Neuronal stem cell (in vitro differentiated cells): ENCODE results near the gene AFTPH.
A peak's percentile ranks its signal among the peaks of the same experiment; 100 is the strongest.

ENCODE experiments used
- DNase-seq: peaks from one replicate; pipeline ENCODE4 v3.0.0-alpha.2; 2013; ENCODE audit warnings: low spot score
- H2AFZ ChIP-seq: one replicate; pipeline ENCODE4 v1.6.1; 2013; ENCODE audit warnings: mild to moderate bottlenecking, low read length, inconsistent platforms
- H2AK5ac ChIP-seq: 2 replicates; pipeline ENCODE4 v1.6.1; 2013; ENCODE audit warnings: low read depth, mild to moderate bottlenecking, inconsistent platforms, low read length, moderate library complexity, mixed read lengths
- H2BK120ac ChIP-seq: 2 replicates; pipeline ENCODE4 v1.6.1; 2013; ENCODE audit warnings: low read depth, mild to moderate bottlenecking, inconsistent platforms, low read length, moderate library complexity, mixed read lengths
- H2BK12ac ChIP-seq: one replicate; pipeline ENCODE4 v1.6.1; 2013; ENCODE audit warnings: low read length, inconsistent platforms
- H2BK15ac ChIP-seq: 2 replicates; pipeline ENCODE4 v1.6.1; 2013; ENCODE audit warnings: mild to moderate bottlenecking, low read length, inconsistent platforms, mixed read lengths
- H2BK5ac ChIP-seq: one replicate; pipeline ENCODE4 v1.6.1; 2013; ENCODE audit warnings: inconsistent platforms, mild to moderate bottlenecking, low read length, moderate library complexity
- H3K14ac ChIP-seq: one replicate; pipeline ENCODE4 v1.6.1; 2013; ENCODE audit warnings: low read length, inconsistent platforms
- H3K18ac ChIP-seq: 2 replicates; pipeline ENCODE4 v1.6.1; 2013; ENCODE audit warnings: low read length, inconsistent platforms
- H3K23ac ChIP-seq: 2 replicates; pipeline ENCODE4 v1.6.1; 2013; ENCODE audit warnings: low read depth, mild to moderate bottlenecking, mixed read lengths, low read length, inconsistent platforms; ENCODE audit not compliant: poor library complexity
- H3K27ac ChIP-seq: replicated peaks from 3 replicates; pipeline ENCODE4 v1.5.1; 2013; ENCODE audit warnings: low read length, inconsistent platforms
- H3K27me3 ChIP-seq, 3 experiments: 2 replicates each; pipeline ENCODE4 v1.6.1; 2013; ENCODE audit warnings: low read length in 3 of 3, mild to moderate bottlenecking in 2 of 3, inconsistent platforms in 1 of 3, low read depth in 1 of 3, mixed read lengths in 1 of 3, moderate library complexity in 1 of 3; ENCODE audit not compliant: control insufficient read depth in 3 of 3, insufficient read depth in 3 of 3
- H3K36me3 ChIP-seq, 2 donors: replicated peaks in 1 of 2; 2 replicates each; pipeline ENCODE4 v1.6.1; 2013; ENCODE audit warnings: low read length in 2 of 2; ENCODE audit not compliant: control insufficient read depth in 2 of 2, insufficient read depth in 2 of 2
- H3K4ac ChIP-seq: 2 replicates; pipeline ENCODE4 v1.6.1; 2013; ENCODE audit warnings: inconsistent platforms, mild to moderate bottlenecking, low read length, moderate library complexity
- H3K4me1 ChIP-seq, 2 donors: 1 replicate in 1 of 2; 2 replicates in 1 of 2; pipeline ENCODE4 v1.6.1; 2013; ENCODE audit warnings: low read length in 2 of 2, low read depth in 1 of 2; ENCODE audit not compliant: control insufficient read depth in 2 of 2, insufficient read depth in 1 of 2
- H3K4me2 ChIP-seq: one replicate; pipeline ENCODE4 v1.6.1; 2013; ENCODE audit warnings: mild to moderate bottlenecking, low read length, inconsistent platforms; ENCODE audit not compliant: insufficient read depth, poor library complexity, severe bottlenecking
- H3K4me3 ChIP-seq, 2 donors: 2 replicates each; pipeline ENCODE4 v1.5.1; 2013; ENCODE audit warnings: low read length in 2 of 2, mild to moderate bottlenecking in 2 of 2, inconsistent platforms in 1 of 2, moderate library complexity in 1 of 2
- H3K79me1 ChIP-seq: one replicate; pipeline ENCODE4 v1.6.1; 2013; ENCODE audit warnings: low read depth, mild to moderate bottlenecking, inconsistent platforms, low read length, moderate library complexity
- H3K9ac ChIP-seq: one replicate; pipeline ENCODE4 v1.6.1; 2013; ENCODE audit warnings: mild to moderate bottlenecking, low read depth, low read length, inconsistent platforms; ENCODE audit not compliant: poor library complexity
- H3K9me3 ChIP-seq, 2 donors: replicated peaks in 1 of 2; 2 replicates each; pipeline versions ENCODE3 to v1.6.1; 2013; ENCODE audit warnings: low read length in 2 of 2, mild to moderate bottlenecking in 2 of 2, inconsistent platforms in 1 of 2, low read depth in 1 of 2, mixed read lengths in 1 of 2, moderate library complexity in 1 of 2; ENCODE audit not compliant: control insufficient read depth in 2 of 2, insufficient read depth in 1 of 2
- H4K8ac ChIP-seq: one replicate; pipeline ENCODE4 v1.6.1; 2013; ENCODE audit warnings: low read depth, mild to moderate bottlenecking, inconsistent platforms, low read length, moderate library complexity
- H4K91ac ChIP-seq: one replicate; pipeline ENCODE4 v1.6.1; 2013; ENCODE audit warnings: low read length, low read depth, mild to moderate bottlenecking, inconsistent platforms; ENCODE audit not compliant: poor library complexity
- WGBS, 2 donors: extraction: QIAGEN DNeasy Blood & Tissue Kit; methylation state at CpG; one replicate each; pipeline ENCODE4 v1.1.7; 2013; ENCODE audit warnings: missing lambda C conversion rate in 2 of 2, mixed read lengths in 1 of 2; ENCODE audit not compliant: insufficient read length in 2 of 2, insufficient replicate concordance in 1 of 2; ENCODE audit errors: extremely low coverage in 2 of 2; 5-methylcytosine and 5-hydroxymethylcytosine counted together

AFTPH gene

DNA sequence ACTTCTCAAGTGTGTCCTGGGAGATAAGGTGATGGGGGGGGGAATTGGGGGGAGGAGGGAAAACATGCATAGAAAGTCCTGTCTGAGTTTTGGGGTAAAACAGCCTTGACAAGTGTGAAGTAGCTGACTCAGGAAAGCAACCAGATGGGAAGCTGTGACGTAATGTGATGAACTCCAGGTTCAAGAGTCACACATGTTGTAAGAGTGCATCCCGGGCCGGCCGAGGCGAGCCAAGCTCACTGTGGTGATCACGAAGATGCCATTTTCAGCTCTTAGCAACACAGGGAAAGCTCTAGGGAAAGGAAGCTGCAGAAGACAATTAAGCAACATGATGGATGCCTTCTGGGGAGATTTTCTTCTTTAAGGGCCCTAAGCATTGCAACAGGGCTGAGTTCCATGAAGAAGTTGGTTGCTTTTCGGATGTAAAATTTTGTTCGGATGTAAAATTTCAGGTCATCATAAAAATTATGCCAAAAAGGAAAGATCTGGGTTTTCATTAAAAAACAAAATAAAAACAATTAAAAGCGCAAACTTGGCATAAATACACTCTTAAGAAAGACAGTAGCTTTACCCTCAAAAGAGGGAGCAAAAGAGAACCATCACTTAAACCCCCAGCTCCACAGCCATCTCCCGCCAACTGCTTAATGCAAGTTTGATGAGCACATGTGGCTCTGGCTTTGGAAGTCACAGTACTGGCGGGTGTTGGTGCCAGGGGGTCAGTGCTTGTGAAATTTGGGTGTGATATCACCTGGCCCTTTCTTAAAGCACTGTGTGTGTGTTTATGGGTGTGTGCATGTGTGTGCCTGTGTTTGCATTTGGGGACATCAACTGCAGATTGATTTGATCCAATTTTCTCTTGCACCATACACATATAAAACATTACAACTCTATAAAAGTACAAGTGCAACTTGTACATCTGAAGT, 110.5 kb downstream of the AFTPH start:
- DNase-seq: no peak
- peaks cover 6% of the 10 kb centered on the region for H3K79me1 ChIP-seq
- peaks cover 17 to 25% of the 10 kb centered on the region in 2 donors for H3K4me1 ChIP-seq

DNA sequence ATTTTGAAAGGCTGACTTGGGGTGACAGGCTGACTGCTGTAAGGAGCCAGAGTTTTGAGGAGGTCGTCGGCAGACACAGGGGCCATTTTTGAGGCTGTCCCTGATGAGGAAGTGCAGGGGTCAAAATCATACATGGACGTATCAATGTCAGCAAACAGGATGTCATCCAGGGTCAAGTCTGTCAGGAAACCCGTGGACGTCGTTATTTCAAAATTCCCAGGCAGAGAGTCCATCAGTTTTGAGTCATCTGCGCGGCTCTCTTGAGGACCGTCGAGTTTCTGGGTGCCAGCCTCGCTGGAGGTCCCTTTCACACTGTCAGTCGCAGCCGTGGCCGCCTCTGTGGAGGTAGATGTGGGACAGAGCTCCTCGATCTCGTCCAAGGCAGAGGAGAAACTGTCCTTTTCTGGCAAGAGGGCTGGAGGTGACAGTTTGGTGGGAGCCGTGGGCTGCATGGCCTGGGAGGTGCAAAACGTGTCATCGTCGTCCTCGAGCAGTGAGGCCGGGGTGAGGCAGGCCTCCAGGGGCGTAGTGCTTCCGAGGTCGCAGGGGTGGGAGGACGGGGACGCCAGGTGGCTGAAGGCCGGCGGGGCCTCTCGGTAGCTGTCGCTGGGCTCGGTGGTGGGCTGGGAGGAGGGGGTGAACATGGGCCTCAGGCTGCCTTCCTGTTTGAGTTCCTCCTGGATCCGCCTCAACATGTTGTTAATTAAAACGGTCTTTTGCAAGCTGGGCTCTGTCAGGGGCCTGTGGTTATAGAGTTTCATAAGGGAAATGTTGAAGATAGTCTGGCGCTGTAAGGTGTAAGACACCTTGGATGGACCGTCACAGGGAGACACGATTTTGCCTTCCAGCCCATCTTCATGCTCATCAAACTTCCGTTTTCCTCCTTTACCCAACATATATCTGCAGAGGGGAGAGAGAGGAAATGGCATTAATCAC, 112.1 kb downstream of the AFTPH start:
- Histone ChIP-seq H3K4me2 (no peak overlapping the region), H2BK120ac (no peak overlapping the region), H3K14ac (no peak overlapping the region), H2AFZ (no peak overlapping the region), H3K9ac (no peak overlapping the region), H3K18ac (peak overlapping the region; percentile 18), H3K27ac (no peak overlapping the region), H2BK15ac (no peak overlapping the region), H4K8ac (no peak overlapping the region), H2AK5ac (no peak overlapping the region), H2BK5ac (peak overlapping the region; percentile 47), H3K79me1 (peaks cover 6% of the 10 kb centered on the region), H3K23ac (peak overlapping the region; percentile 70), H2BK12ac (no peak overlapping the region), H3K36me3 (peaks cover 19 to 44% of the 10 kb centered on the region in 2 donors), H4K91ac (no peak overlapping the region), H3K27me3 (no peaks in the 10 kb centered on the region), H3K4me1 (peaks cover 28 to 36% of the 10 kb centered on the region in 2 donors), H3K4me3 (peak overlapping the region in 1 of 2 donors; percentile 8), H3K9me3 (no peaks in the 10 kb centered on the region), H3K4ac (no peak overlapping the region)
- no peak for DNase-seq
- no CpG with 5 or more reads among the region's 38 CpGs for WGBS, 2 donors

More for the DNA sequence above, 110.5 kb downstream of the AFTPH start:
- no peak overlapping the region for H2BK12ac ChIP-seq
- H2AK5ac ChIP-seq: no peak overlapping the region
- no peak overlapping the region for H3K9ac ChIP-seq
- H3K9me3 ChIP-seq: no peaks in the 10 kb centered on the region
- peaks cover 24 to 52% of the 10 kb centered on the region in 2 donors for H3K36me3 ChIP-seq
- no peak overlapping the region for H3K18ac ChIP-seq
- H3K14ac ChIP-seq: no peak overlapping the region
- no peak overlapping the region for H2BK15ac ChIP-seq
- H2BK120ac ChIP-seq: no peak overlapping the region
- H3K23ac ChIP-seq: no peak overlapping the region
- no peak overlapping the region for H3K27ac ChIP-seq
- H4K91ac ChIP-seq: no peak overlapping the region
- no peak overlapping the region for H2AFZ ChIP-seq
- no peak overlapping the region for H3K4me3 ChIP-seq
- H2BK5ac ChIP-seq: no peak overlapping the region
- no peak overlapping the region for H3K4me2 ChIP-seq
- WGBS, 2 donors: no CpG with 5 or more reads among the region's 11 CpGs
- no peak overlapping the region for H4K8ac ChIP-seq
- no peak overlapping the region for H3K4ac ChIP-seq
- H3K27me3 ChIP-seq: no peaks in the 10 kb centered on the region

DNA sequence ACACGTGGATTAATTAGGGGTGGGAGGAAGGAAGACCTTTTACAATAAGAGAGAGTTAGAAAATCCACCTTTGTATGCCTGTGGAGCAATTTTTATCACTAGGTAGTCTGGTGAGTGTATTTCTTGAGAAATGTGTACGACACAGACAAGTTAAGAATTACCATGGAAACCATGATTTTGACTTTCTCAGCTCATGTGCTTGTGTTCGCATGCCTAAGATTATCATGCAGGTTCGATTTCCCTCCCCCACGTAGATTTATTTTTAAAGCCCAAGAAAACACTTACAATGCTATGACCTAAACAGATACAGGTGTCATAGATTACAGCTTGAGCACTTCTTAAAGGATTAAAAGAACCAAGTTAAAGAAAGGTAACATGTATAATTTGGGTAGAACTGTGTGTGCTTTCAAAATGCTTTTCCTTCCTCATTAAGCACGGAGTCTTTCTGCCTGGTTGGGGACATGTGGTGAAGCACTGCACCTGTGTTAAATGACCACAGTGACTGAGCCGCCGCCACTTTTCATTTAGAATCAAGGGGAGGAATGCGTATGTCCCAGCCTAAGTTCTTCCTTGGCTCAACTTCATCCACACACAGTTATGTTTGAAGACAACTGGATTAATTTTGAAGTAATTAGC, 113.0 kb downstream of the AFTPH start:
- Histone ChIP-seq H2BK15ac (no peak overlapping the region), H2BK120ac (no peak overlapping the region), H3K23ac (no peak overlapping the region), H3K27me3 (no peaks in the 10 kb centered on the region), H2AK5ac (no peak overlapping the region), H2BK5ac (no peak overlapping the region), H4K8ac (no peak overlapping the region), H4K91ac (no peak overlapping the region), H3K4me2 (no peak overlapping the region), H3K36me3 (peaks cover 21 to 45% of the 10 kb centered on the region in 2 donors), H3K4ac (no peak overlapping the region), H3K9me3 (no peaks in the 10 kb centered on the region), H3K18ac (no peak overlapping the region), H3K27ac (no peak overlapping the region), H3K14ac (no peak overlapping the region), H3K4me1 (peaks cover 34 to 37% of the 10 kb centered on the region in 2 donors), H3K4me3 (no peak overlapping the region), H3K9ac (no peak overlapping the region), H3K79me1 (peaks cover 8% of the 10 kb centered on the region), H2BK12ac (no peak overlapping the region), H2AFZ (no peak overlapping the region)
- WGBS, 2 donors: no CpG with 5 or more reads among the region's 9 CpGs
- no peak for DNase-seq
